ENCODE results near the gene LTBP1.
A peak's percentile ranks its signal among the peaks of the same experiment; 100 is the strongest.
"Not testable (repeated sequence)": the region's sequence is repeated elsewhere in the genome, so short reads cannot be mapped to it uniquely, and the experiment has no call there.

Gene LTBP1

GRCh38 chr2:33437297-33437696 is 490.5 kb downstream of the LTBP1 start:
- Histone ChIP-seq H2AFZ (ENCODE audit: insufficient read depth, low read length, poor library complexity) (no peak overlapping the region), H3K4ac (ENCODE audit: low read depth, low read length) (no peak overlapping the region), H3K4me3 (ENCODE audit: low read depth, low read length) (no peak overlapping the region), H4K91ac (ENCODE audit: low read depth, low read length) (no peak overlapping the region), H3K14ac (ENCODE audit: low read length) (no peak overlapping the region), H3K9me3 (ENCODE audit: insufficient read depth, low read depth, low read length) (no peaks in the 10 kb centered on the region), H3K36me3 (ENCODE audit: control insufficient read depth in 1 of 2, insufficient read depth in 2 of 2, low read length in 2 of 2) (no peaks in the 10 kb centered on the region), H3K79me1 (ENCODE audit: low read length) (no peaks in the 10 kb centered on the region), H2AK5ac (ENCODE audit: low read length) (no peak overlapping the region), H3K27me3 (ENCODE audit: insufficient read depth, low read length) (no peaks in the 10 kb centered on the region), H2BK5ac (ENCODE audit: low read depth, low read length, poor library complexity) (no peak overlapping the region), H3K4me2 (ENCODE audit: low read length) (no peak overlapping the region), H2BK120ac (ENCODE audit: insufficient read depth, low read length, poor library complexity) (no peak overlapping the region), H3K23ac (ENCODE audit: low read length) (no peak overlapping the region), H2BK12ac (ENCODE audit: low read length) (no peak overlapping the region), H3K18ac (ENCODE audit: low read length) (no peak overlapping the region), H3K79me2 (ENCODE audit: control insufficient read depth, insufficient read depth, low read length, poor library complexity) (no peaks in the 10 kb centered on the region), H4K12ac (ENCODE audit: low read depth, low read length) (no peak overlapping the region), H3K27ac (ENCODE audit: low read depth, low read length) (no peak overlapping the region), H4K8ac (ENCODE audit: low read depth, low read length) (no peak overlapping the region), H3K4me1 (ENCODE audit: control insufficient read depth in 1 of 2, insufficient read depth in 2 of 2, low read length in 2 of 2) (no peaks in the 10 kb centered on the region), H3K9ac (ENCODE audit: low read length) (no peak overlapping the region)
- WGBS (ENCODE audit: extremely low coverage, insufficient coverage, insufficient read length): no CpG with 5 or more reads among the region's 4 CpGs
- DNase-seq: no peak

DNA sequence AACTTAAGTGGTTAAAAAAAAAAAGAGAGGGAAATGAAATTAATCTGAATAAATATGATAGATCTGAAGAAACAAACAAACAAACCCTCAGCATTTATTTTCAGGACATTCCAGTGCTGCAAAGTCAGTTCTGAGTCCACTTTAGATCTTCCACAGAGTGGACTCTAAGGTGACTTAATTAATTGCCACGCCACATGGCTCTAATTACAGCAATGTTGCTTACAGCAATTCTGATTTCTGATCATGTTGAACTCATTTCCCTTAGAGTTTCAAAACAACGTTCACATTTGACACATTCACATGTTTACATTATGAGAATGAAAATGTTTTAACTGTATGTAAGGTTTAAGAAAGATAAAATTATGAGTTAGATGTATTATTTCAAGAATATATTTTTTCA is 491.1 kb downstream of the LTBP1 start:
- Histone ChIP-seq H3K4ac (ENCODE audit: low read depth, low read length) (no peak overlapping the region), H3K4me1 (ENCODE audit: control insufficient read depth in 1 of 2, insufficient read depth in 2 of 2, low read length in 2 of 2) (no peaks in the 10 kb centered on the region), H2BK120ac (ENCODE audit: insufficient read depth, low read length, poor library complexity) (no peak overlapping the region), H4K91ac (ENCODE audit: low read depth, low read length) (no peak overlapping the region), H3K79me1 (ENCODE audit: low read length) (no peaks in the 10 kb centered on the region), H3K36me3 (ENCODE audit: control insufficient read depth in 1 of 2, insufficient read depth in 2 of 2, low read length in 2 of 2) (no peaks in the 10 kb centered on the region), H3K14ac (ENCODE audit: low read length) (no peak overlapping the region), H3K23ac (ENCODE audit: low read length) (no peak overlapping the region), H3K4me3 (ENCODE audit: low read depth, low read length) (no peak overlapping the region), H3K9me3 (ENCODE audit: insufficient read depth, low read depth, low read length) (no peaks in the 10 kb centered on the region), H2BK5ac (ENCODE audit: low read depth, low read length, poor library complexity) (no peak overlapping the region), H3K27ac (ENCODE audit: low read depth, low read length) (no peak overlapping the region), H3K4me2 (ENCODE audit: low read length) (no peak overlapping the region), H4K12ac (ENCODE audit: low read depth, low read length) (no peak overlapping the region), H3K9ac (ENCODE audit: low read length) (no peak overlapping the region), H3K18ac (ENCODE audit: low read length) (no peak overlapping the region), H4K8ac (ENCODE audit: low read depth, low read length) (no peak overlapping the region), H3K27me3 (ENCODE audit: insufficient read depth, low read length) (no peaks in the 10 kb centered on the region), H3K79me2 (ENCODE audit: control insufficient read depth, insufficient read depth, low read length, poor library complexity) (no peaks in the 10 kb centered on the region), H2AFZ (ENCODE audit: insufficient read depth, low read length, poor library complexity) (no peak overlapping the region), H2BK12ac (ENCODE audit: low read length) (no peak overlapping the region), H2AK5ac (ENCODE audit: low read length) (no peak overlapping the region)
- no CpG with 5 or more reads among the region's 2 CpGs for WGBS (ENCODE audit: extremely low coverage, insufficient coverage, insufficient read length)
- no peak for DNase-seq

DNA sequence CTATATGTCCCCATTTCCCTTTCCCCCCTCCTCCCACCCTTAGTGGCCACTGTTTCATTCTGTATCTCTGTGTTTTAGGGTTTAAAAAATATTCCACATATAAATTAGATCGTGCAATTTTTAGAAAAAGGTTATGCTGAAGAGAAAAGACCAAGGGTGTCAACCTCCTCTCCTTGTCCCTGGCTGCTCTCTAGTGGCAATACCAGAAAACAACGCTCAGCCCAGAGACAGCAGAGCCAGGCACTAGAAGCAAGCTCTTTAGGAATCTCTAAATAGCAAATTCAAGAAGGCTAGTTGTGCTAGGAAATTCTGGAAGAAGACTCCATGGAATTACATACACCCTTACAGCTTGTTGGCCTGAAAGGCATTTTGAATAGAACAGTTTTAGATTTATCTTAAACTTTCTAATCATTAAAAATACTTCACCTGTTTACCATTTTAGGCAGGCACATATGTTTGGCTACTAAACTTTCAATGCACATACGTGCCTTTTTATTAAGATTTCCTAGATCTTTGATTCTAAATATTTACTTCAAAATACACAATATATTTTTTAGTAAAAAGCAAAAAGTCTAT is 494.6 kb downstream of the LTBP1 start:
- no peaks in the 10 kb centered on the region for H3K36me3 ChIP-seq (ENCODE audit: control insufficient read depth in 1 of 2, insufficient read depth in 2 of 2, low read length in 2 of 2)
- H3K9ac ChIP-seq (ENCODE audit: low read length): no peak overlapping the region
- no peak overlapping the region for H3K18ac ChIP-seq (ENCODE audit: low read length)

DNA sequence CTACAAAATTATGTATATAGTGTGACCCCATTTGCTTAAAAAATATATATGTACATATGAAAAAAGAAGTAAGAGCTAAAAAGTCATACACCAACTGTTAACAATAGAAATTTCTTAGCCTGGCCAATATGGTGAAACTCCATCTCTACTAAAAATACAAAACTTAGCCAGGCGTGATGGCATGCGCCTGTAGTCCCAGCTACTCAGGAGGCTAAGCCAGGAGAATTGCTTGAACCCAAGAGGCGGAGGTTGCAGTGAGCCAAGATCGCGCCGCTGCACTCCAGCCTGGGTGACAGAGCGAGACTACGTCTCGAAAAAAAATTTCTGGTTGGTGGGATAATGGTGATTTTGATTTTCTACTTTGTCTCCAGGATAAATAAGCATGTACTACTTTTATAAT is 495.3 kb downstream of the LTBP1 start:
- H3K4me2 ChIP-seq (ENCODE audit: low read length); H3K18ac ChIP-seq (ENCODE audit: low read length); H2BK120ac ChIP-seq (ENCODE audit: insufficient read depth, low read length, poor library complexity); H3K14ac ChIP-seq (ENCODE audit: low read length); H3K79me2 ChIP-seq (ENCODE audit: control insufficient read depth, insufficient read depth, low read length, poor library complexity); H3K27ac ChIP-seq (ENCODE audit: low read depth, low read length); H3K27me3 ChIP-seq (ENCODE audit: insufficient read depth, low read length); H4K8ac ChIP-seq (ENCODE audit: low read depth, low read length); H3K36me3 ChIP-seq (ENCODE audit: control insufficient read depth in 1 of 2, insufficient read depth in 2 of 2, low read length in 2 of 2); H3K9me3 ChIP-seq (ENCODE audit: insufficient read depth, low read depth, low read length); H2BK5ac ChIP-seq (ENCODE audit: low read depth, low read length, poor library complexity); H2BK12ac ChIP-seq (ENCODE audit: low read length); H2AK5ac ChIP-seq (ENCODE audit: low read length); H4K91ac ChIP-seq (ENCODE audit: low read depth, low read length); H3K23ac ChIP-seq (ENCODE audit: low read length); H3K4me3 ChIP-seq (ENCODE audit: low read depth, low read length); H3K79me1 ChIP-seq (ENCODE audit: low read length); H3K4ac ChIP-seq (ENCODE audit: low read depth, low read length); H4K12ac ChIP-seq (ENCODE audit: low read depth, low read length); H3K9ac ChIP-seq (ENCODE audit: low read length); H2AFZ ChIP-seq (ENCODE audit: insufficient read depth, low read length, poor library complexity); H3K4me1 ChIP-seq (ENCODE audit: control insufficient read depth in 1 of 2, insufficient read depth in 2 of 2, low read length in 2 of 2); DNase-seq: not testable (repeated sequence)
- WGBS (ENCODE audit: extremely low coverage, insufficient coverage, insufficient read length): no CpG with 5 or more reads among the region's 9 CpGs

More for the DNA sequence above, 494.6 kb downstream of the LTBP1 start:
- no peaks in the 10 kb centered on the region for H3K27me3 ChIP-seq (ENCODE audit: insufficient read depth, low read length)
- H4K12ac ChIP-seq (ENCODE audit: low read depth, low read length): no peak overlapping the region
- no peak overlapping the region for H3K4ac ChIP-seq (ENCODE audit: low read depth, low read length)
- WGBS (ENCODE audit: extremely low coverage, insufficient coverage, insufficient read length): no CpG with 5 or more reads among the region's 3 CpGs
- no peak overlapping the region for H4K91ac ChIP-seq (ENCODE audit: low read depth, low read length)
- H3K4me3 ChIP-seq (ENCODE audit: low read depth, low read length): no peak overlapping the region
- no peak overlapping the region for H3K27ac ChIP-seq (ENCODE audit: low read depth, low read length)
- H3K79me2 ChIP-seq (ENCODE audit: control insufficient read depth, insufficient read depth, low read length, poor library complexity): no peaks in the 10 kb centered on the region
- no peak overlapping the region for H2BK5ac ChIP-seq (ENCODE audit: low read depth, low read length, poor library complexity)
- H3K79me1 ChIP-seq (ENCODE audit: low read length): no peaks in the 10 kb centered on the region
- no peak overlapping the region for H2AK5ac ChIP-seq (ENCODE audit: low read length)
- no peak overlapping the region for H3K23ac ChIP-seq (ENCODE audit: low read length)
- H3K14ac ChIP-seq (ENCODE audit: low read length): no peak overlapping the region
- H2BK12ac ChIP-seq (ENCODE audit: low read length): no peak overlapping the region
- no peak overlapping the region for H2AFZ ChIP-seq (ENCODE audit: insufficient read depth, low read length, poor library complexity)
- H2BK120ac ChIP-seq (ENCODE audit: insufficient read depth, low read length, poor library complexity): no peak overlapping the region
- no peaks in the 10 kb centered on the region for H3K4me1 ChIP-seq (ENCODE audit: control insufficient read depth in 1 of 2, insufficient read depth in 2 of 2, low read length in 2 of 2)
- no peaks in the 10 kb centered on the region for H3K9me3 ChIP-seq (ENCODE audit: insufficient read depth, low read depth, low read length)
- H4K8ac ChIP-seq (ENCODE audit: low read depth, low read length): no peak overlapping the region
- peak; percentile 11 to 58 for DNase-seq
- H3K4me2 ChIP-seq (ENCODE audit: low read length): no peak overlapping the region
